Aorta (tissue), 5 donors: ENCODE results near the gene SEMA4B. TPM values are rescaled to one million over a fixed set of nuclear protein-coding genes. Genes with fewer than 3 reads are reported as not detected.
"Not testable (repeated sequence)": the region's sequence is repeated elsewhere in the genome, so short reads cannot be mapped to it uniquely, and the experiment has no call there.

Experiments used
- ATAC-seq: fragments of 200-7000 bp; cut with Tn5 transposase; one replicate; pipeline ENCODE4 v1.9.1; 2022; ENCODE audit warnings: moderate library complexity; ENCODE audit not compliant: low FRiP score
- DNase-seq, 2 donors: peaks; one replicate each; pipeline ENCODE4 v3.0.0-alpha.2; 2020
- H3K27ac ChIP-seq, 2 donors: one replicate each; pipeline ENCODE4 v1.5.1; 2013; ENCODE audit warnings: low read length in 2 of 2, mild to moderate bottlenecking in 2 of 2, moderate library complexity in 2 of 2, control low read depth in 1 of 2, inconsistent platforms in 1 of 2, low read depth in 1 of 2
- H3K27me3 ChIP-seq, 2 donors: one replicate each; pipeline ENCODE4 v1.6.1; 2013; ENCODE audit warnings: control low read depth in 1 of 2, low read length in 1 of 2, mild to moderate bottlenecking in 1 of 2, moderate library complexity in 1 of 2; ENCODE audit not compliant: insufficient read depth in 2 of 2, control insufficient read depth in 1 of 2
- H3K36me3 ChIP-seq, 2 donors: one replicate each; pipeline ENCODE4 v1.6.1; 2013; ENCODE audit warnings: control low read depth in 1 of 2, low read length in 1 of 2, mild to moderate bottlenecking in 1 of 2; ENCODE audit not compliant: insufficient read depth in 2 of 2, control insufficient read depth in 1 of 2
- H3K4me1 ChIP-seq, 2 donors: one replicate each; pipeline ENCODE4 v1.6.1; 2013; ENCODE audit warnings: low read length in 2 of 2, control low read depth in 1 of 2, mild to moderate bottlenecking in 1 of 2, moderate library complexity in 1 of 2; ENCODE audit not compliant: insufficient read depth in 2 of 2, control insufficient read depth in 1 of 2
- H3K4me3 ChIP-seq, 2 donors: one replicate each; pipeline ENCODE4 v1.5.1; 2013; ENCODE audit warnings: low read length in 2 of 2, control low read depth in 1 of 2, mild to moderate bottlenecking in 1 of 2
- H3K9me3 ChIP-seq: one replicate; pipeline ENCODE4 v1.6.1; 2013; ENCODE audit warnings: mild to moderate bottlenecking, low read length; ENCODE audit not compliant: control insufficient read depth
- WGBS, 2 donors: extraction: QIAGEN DNeasy Blood & Tissue Kit; methylation state at CpG; one replicate each; pipeline ENCODE4 v1.1.7; 2013; 5-methylcytosine and 5-hydroxymethylcytosine counted together
- intact Hi-C, 2 donors: fragments of 100-400 bp; cut with DNase I; formaldehyde crosslinking; loops; one replicate each; pipeline versions ENCODE4 v1.14.2 to v1.15.0; 2022
- polyA plus RNA-seq, 2 donors: library from polyadenylated mRNA; stranded (reverse); fragments of 200-250 nt; gene quantifications; one replicate each; pipeline ENCODE4 v1.2.3, GENCODE V29; 2013
- total RNA-seq, 2 donors: library from RNA; stranded (reverse); fragmentation: NEBNext Ultra II Directional; extraction: Animal tissue kit (Norgen Biotek cat#: 25700); gene quantifications; one replicate each; pipeline ENCODE4 v1.2.1, GENCODE V29; 2021
- donor health status: healthy with polysubstance abuse.
- donor health status: Bipolar disorder and iron deficiency.
- donor health status: DM: no; HTN: no; CAD: no.
- donor health status: DM: no; HTN: no; CAD: no.
- donor health status: DM: yes; HTN: yes; CAD: no.

SEMA4B gene
- total and polyA plus RNA-seq, 4 donors, result 9.7 to 30.4 (median 15.1) TPM

DNA sequence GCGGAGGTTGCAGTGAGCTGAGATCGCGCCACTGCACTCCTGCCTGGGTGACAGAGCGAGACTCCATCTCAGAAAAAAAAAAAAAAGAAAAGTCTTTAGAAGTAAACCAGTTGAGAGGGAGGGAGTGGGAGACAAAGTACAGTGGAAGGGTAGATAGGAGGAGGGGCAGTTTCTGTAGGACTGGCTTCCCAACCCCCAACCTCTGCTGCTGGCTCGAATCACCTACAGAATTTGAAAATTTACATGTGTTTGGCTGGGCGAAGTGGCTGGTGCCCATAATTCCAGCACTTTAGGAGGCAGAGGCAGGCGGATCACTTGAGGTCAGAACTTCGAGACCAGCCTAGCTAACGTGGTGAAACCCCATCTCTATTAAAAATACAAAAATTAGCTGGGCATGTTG lies 24.1 kb upstream of the SEMA4B start:
- no peaks in the 10 kb centered on the region for H3K27me3 ChIP-seq
- ATAC-seq, result no peak
- intact Hi-C loops, result no loop called here
- no peak for DNase-seq
- no peak overlapping the region for H3K4me3 ChIP-seq
- no peaks in the 10 kb centered on the region for H3K9me3 ChIP-seq
- H3K36me3 ChIP-seq, result no peaks in the 10 kb centered on the region
- H3K27ac ChIP-seq, result no peak overlapping the region
- H3K4me1 ChIP-seq, result no peaks in the 10 kb centered on the region
- 94 to 95% methylated on average over 9 of the region's 9 CpGs for WGBS, 2 donors

- Histone ChIP-seq H3K27ac (no peak overlapping the region), H3K4me3 (no peak overlapping the region), H3K27me3 (no peaks in the 10 kb centered on the region), H3K36me3 (no peaks in the 10 kb centered on the region), H3K9me3 (no peaks in the 10 kb centered on the region), H3K4me1 (no peaks in the 10 kb centered on the region)
- intact Hi-C loops, result no loop called here
- DNase-seq (no peak), ATAC-seq (no peak)
- 77 to 79% methylated on average over 10 of the region's 10 CpGs for WGBS, 2 donors
Measured at GRCh38 chr15:90178468-90179435, 22.4 kb upstream of the SEMA4B start.

GRCh38 chr15:90181776-90182175 lies 19.4 kb upstream of the SEMA4B start:
- 19 to 43% methylated on average over 2 of the region's 2 CpGs for WGBS, 2 donors

DNA sequence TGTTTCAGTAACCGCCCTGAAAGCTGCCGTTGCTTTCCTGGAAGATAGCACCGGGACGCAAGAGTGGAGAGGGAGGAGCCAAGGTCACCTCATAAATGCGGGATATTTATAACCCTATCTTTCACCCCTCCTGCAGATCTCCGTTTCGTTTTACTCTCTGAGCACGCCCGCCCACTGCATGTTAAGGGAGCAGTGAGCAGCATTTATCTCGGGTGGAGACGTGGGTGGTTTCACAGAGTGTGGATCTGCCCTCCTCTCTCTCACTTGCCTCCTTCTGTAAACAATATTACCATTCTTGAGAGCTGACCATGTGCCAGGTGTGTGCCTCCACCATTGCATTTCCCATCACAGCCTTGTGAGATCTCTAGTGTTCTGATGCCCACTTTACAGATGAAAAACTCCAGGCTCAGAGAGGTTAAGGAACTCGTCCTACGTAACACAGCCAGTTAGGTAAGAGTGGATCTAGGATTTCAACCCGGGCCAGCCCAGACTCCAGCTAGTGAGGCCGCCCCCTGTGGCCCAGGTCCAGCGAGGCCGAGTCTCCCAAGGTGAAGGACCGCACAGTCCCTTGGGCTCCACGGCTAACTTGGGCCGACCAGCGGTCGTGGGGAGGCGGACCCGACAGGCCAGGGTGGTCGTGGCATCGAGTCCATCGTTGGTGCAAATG lies 16.9 kb upstream of the SEMA4B start:
- intact Hi-C loops, result no loop called here
- Histone ChIP-seq H3K27ac (peak overlapping the region in 1 of 2 donors; percentile 75), H3K4me3 (peak overlapping the region; percentile 64 to 74), H3K4me1 (no peaks in the 10 kb centered on the region), H3K27me3 (no peaks in the 10 kb centered on the region), H3K9me3 (no peaks in the 10 kb centered on the region), H3K36me3 (no peaks in the 10 kb centered on the region)
- ATAC-seq (peak; percentile 84), DNase-seq (peak; percentile 88 to 90)
- 6 to 7% methylated on average over 27 of the region's 27 CpGs for WGBS, 2 donors

More at GRCh38 chr15:90181776-90182175, 19.4 kb upstream of the SEMA4B start:
- ATAC-seq, result no peak
- intact Hi-C loops, result no loop called here
- Histone ChIP-seq H3K9me3 (no peaks in the 10 kb centered on the region), H3K36me3 (no peaks in the 10 kb centered on the region), H3K27me3 (no peaks in the 10 kb centered on the region), H3K4me1 (no peaks in the 10 kb centered on the region), H3K27ac (no peak overlapping the region), H3K4me3 (no peak overlapping the region)
- DNase-seq, result no peak

DNA sequence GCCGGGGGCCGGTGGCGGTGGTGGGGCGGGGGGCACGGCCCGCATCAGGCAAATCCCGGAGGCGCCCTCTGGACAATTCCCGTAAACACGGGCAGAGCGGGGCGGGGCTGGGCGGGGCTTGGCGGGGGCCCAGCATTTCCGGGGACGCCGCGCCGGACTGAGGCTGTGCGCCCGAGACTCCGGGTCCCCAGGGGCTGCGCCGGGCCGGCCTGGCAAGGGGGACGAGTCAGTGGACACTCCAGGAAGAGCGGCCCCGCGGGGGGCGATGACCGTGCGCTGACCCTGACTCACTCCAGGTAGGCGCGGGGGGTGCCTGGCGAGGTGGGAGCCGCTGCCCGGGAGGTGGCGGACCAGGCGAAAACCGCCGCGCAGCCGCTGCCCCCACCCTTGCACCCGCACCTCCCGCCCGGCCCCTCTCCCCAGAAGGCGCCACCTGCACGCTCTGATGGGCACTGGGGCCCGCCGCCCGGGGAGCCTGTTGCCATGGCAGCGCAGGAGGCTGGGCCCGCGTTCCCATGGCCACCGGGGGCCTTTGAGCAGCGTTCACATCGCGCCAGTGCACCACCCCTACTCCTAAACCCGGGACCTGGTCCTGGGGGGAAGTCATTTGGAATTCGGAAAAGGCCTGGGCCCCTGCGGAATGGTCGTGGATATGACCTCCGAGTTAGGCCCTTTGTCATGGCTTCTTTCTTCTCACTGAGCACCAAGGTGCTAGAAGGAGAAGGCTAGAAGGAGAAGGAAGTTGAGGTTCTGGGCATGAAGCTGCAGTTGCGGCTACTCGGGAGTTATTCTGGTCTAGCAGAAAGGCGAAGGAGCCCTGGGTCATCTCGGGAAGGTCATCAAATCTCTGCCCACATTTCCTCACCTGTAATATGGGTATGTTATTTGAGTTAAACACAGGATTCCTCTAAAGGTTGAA lies 16.1 kb upstream of the SEMA4B start:
- Histone ChIP-seq H3K27me3 (no peaks in the 10 kb centered on the region), H3K27ac (peak overlapping the region in 1 of 2 donors; percentile 75), H3K9me3 (no peaks in the 10 kb centered on the region), H3K4me3 (peak overlapping the region; percentile 64 to 74), H3K36me3 (no peaks in the 10 kb centered on the region), H3K4me1 (no peaks in the 10 kb centered on the region)
- intact Hi-C loops, result no loop called here
- DNase-seq (peak; percentile 72 to 90), ATAC-seq (peak; percentile 91)
- WGBS, 2 donors, result 7 to 8% methylated on average over 55 to 67 of the region's 67 CpGs

DNA sequence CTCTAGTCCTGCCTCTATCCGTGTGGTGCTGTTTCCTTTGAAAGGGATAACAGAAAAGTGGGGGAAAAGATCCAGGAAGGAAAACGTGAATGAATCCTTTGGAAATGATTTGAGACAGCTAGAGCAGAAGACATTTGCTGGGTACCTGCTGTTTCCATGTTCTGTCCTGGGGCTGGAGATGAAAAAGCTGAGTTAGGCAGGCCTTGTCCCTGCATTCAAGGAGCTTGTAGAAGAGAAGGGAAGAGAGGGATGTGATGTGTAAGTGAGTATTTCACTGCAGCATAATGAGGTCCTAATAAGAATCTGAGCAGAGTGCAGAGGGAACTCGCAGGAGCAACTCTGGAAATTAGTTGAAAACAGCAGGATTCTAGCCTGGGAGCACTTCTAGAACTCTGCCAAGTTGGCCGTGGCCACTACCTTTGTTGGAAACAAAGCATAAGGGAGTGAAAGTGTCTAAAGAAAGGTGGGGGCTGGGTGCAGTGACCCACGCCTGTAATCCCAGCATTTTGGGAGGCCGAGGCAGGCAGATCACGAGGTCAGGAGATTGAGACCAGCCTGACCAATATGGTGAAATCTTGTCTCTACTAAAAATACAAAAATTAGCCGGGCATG lies 13.8 kb upstream of the SEMA4B start:
- intact Hi-C loops, result no loop called here
- no peak for ATAC-seq
- no peak for DNase-seq
- no peaks in the 10 kb centered on the region for H3K27me3 ChIP-seq
- no peaks in the 10 kb centered on the region for H3K9me3 ChIP-seq
- H3K36me3 ChIP-seq, result no peaks in the 10 kb centered on the region
- WGBS, 2 donors, result 50 to 59% methylated on average over 8 of the region's 8 CpGs
- H3K27ac ChIP-seq, result no peak overlapping the region
- H3K4me1 ChIP-seq, result no peaks in the 10 kb centered on the region
- H3K4me3 ChIP-seq, result no peak overlapping the region

GRCh38 chr15:90188065-90188464 lies 13.1 kb upstream of the SEMA4B start:
- 96 to 97% methylated on average over 7 of the region's 7 CpGs for WGBS, 2 donors
- not testable (repeated sequence) for H3K4me1 ChIP-seq, H3K27ac ChIP-seq

More at GRCh38 chr15:90188065-90188464, 13.1 kb upstream of the SEMA4B start:
- H3K27me3 ChIP-seq, DNase-seq, ATAC-seq, intact Hi-C loops, H3K4me3 ChIP-seq, H3K9me3 ChIP-seq, H3K36me3 ChIP-seq: not testable (repeated sequence)
